B cell (primary cell): ENCODE results near the gene ZNF469. TPM values are rescaled to one million over a fixed set of nuclear protein-coding genes. Genes with fewer than 3 reads are reported as not detected.
A peak's percentile ranks its signal among the peaks of the same experiment; 100 is the strongest.

Experiments
- ATAC-seq: fragments of 200-7000 bp; cut with Tn5 transposase; one replicate; pipeline ENCODE4 v1.10.0; 2021; ENCODE audit warnings: low read depth, mild to moderate bottlenecking, moderate number of reproducible peaks, moderate library complexity
- CTCF ChIA-PET: fragments of 350-600 bp; sonication (Branson Sonifier 250); formaldehyde crosslinking; loops from one replicate; lab custom pipeline; 2021; ENCODE audit warnings: antibody characterized with exemption, inconsistent platforms; lab: Charles Lee
- POLR2A ChIA-PET: fragments of 350-600 bp; sonication (Branson Sonifier 250); formaldehyde crosslinking; loops from one replicate; lab custom pipeline; 2021; ENCODE audit warnings: antibody characterized with exemption; lab: Charles Lee
- DNase-seq: peaks from one replicate; pipeline ENCODE4 v3.0.0; 2013
- H2AFZ ChIP-seq: 2 replicates; pipeline ENCODE4 v1.6.1; 2012; ENCODE audit warnings: mild to moderate bottlenecking, low read depth, low read length; ENCODE audit not compliant: insufficient read depth, poor library complexity, severe bottlenecking
- H3K27ac ChIP-seq, 2 donors: 1 replicate in 1 of 2; 2 replicates in 1 of 2; pipeline ENCODE4 v1.5.1; 2012 to 2013; ENCODE audit warnings: low read length in 2 of 2, mild to moderate bottlenecking in 2 of 2, moderate library complexity in 1 of 2
- H3K27me3 ChIP-seq, 4 experiments: fragments of 200-600 bp in 1 of 4; sonication (generic) in 1 of 4; replicated peaks in 1 of 4; 1 replicate in 2 of 4; 2 replicates in 2 of 4; pipeline versions ENCODE4 v1.6.1 to v1.7.0; 2013 to 2016; ENCODE audit warnings: low read length in 3 of 4, mild to moderate bottlenecking in 2 of 4, mixed read lengths in 1 of 4, moderate library complexity in 1 of 4; ENCODE audit not compliant: insufficient read depth in 4 of 4, control insufficient read depth in 3 of 4; ENCODE audit errors: control extremely low read depth in 1 of 4
- H3K36me3 ChIP-seq, 2 experiments: replicated peaks in 1 of 2; 1 replicate in 1 of 2; 2 replicates in 1 of 2; pipeline versions ENCODE4 v1.6.1 to v1.7.1; 2013; ENCODE audit warnings: low read length in 1 of 2; ENCODE audit not compliant: insufficient read depth in 2 of 2, control insufficient read depth in 1 of 2; ENCODE audit errors: control extremely low read depth in 1 of 2, extremely low read depth in 1 of 2
- H3K4me1 ChIP-seq, 2 donors: fragments of 200-600 bp in 1 of 2; sonication (generic) in 1 of 2; 1 replicate in 1 of 2; 2 replicates in 1 of 2; pipeline versions ENCODE4 v1.5.1 to v1.6.1; 2013 to 2017; ENCODE audit warnings: low read length in 2 of 2; ENCODE audit not compliant: control insufficient read depth in 2 of 2, insufficient read depth in 2 of 2
- H3K4me2 ChIP-seq: replicated peaks from 2 replicates; pipeline ENCODE3; 2012; ENCODE audit warnings: mild to moderate bottlenecking, low read depth, low read length; ENCODE audit not compliant: poor library complexity, severe bottlenecking
- H3K4me3 ChIP-seq, 5 experiments: fragments of 200-600 bp in 1 of 5; sonication (generic) in 1 of 5; 1 replicate in 3 of 5; 2 replicates in 2 of 5; pipeline versions ENCODE4 v1.5.1 to v1.7.0; 2011 to 2016; ENCODE audit warnings: low read length in 4 of 5, mild to moderate bottlenecking in 4 of 5, low read depth in 2 of 5, control low read depth in 1 of 5, moderate library complexity in 1 of 5; ENCODE audit not compliant: insufficient read depth in 1 of 5; ENCODE audit errors: control extremely low read depth in 1 of 5, extremely low read depth in 1 of 5
- H3K79me2 ChIP-seq: fragments of 200-600 bp; sonication (generic); one replicate; pipeline ENCODE4 v1.6.0; 2016; ENCODE audit warnings: low read length; ENCODE audit not compliant: control insufficient read depth, insufficient read depth
- H3K9ac ChIP-seq: fragments of 200-600 bp; sonication (generic); 2 replicates; pipeline ENCODE4 v1.6.1; 2017; ENCODE audit warnings: mild to moderate bottlenecking, low read length, moderate library complexity
- H3K9me3 ChIP-seq, 3 donors: one replicate each; pipeline versions ENCODE4 v1.6.1 to v1.7.1; 2013; ENCODE audit warnings: low read length in 2 of 3; ENCODE audit not compliant: control insufficient read depth in 2 of 3, insufficient read depth in 1 of 3; ENCODE audit errors: control extremely low read depth in 1 of 3
- H4K20me1 ChIP-seq: 2 replicates; pipeline ENCODE4 v1.6.0; 2012; ENCODE audit warnings: mild to moderate bottlenecking, low read length; ENCODE audit not compliant: insufficient read depth, control insufficient read depth, poor library complexity, severe bottlenecking
- H3K27ac Mint-ChIP-seq: one replicate; pipeline ENCODE4 v1.8.0; 2021; ENCODE audit warnings: mixed read lengths
- H3K27me3 Mint-ChIP-seq: one replicate; pipeline ENCODE4 v1.8.0; 2021; ENCODE audit warnings: mixed read lengths
- H3K4me1 Mint-ChIP-seq: one replicate; pipeline ENCODE4 v1.8.0; 2021; ENCODE audit warnings: mixed read lengths
- H3K4me3 Mint-ChIP-seq: one replicate; pipeline ENCODE4 v1.8.0; 2021; ENCODE audit warnings: mixed read lengths
- H3K9me3 Mint-ChIP-seq: one replicate; pipeline ENCODE4 v1.8.0; 2022; ENCODE audit warnings: mixed read lengths; ENCODE audit not compliant: insufficient read depth
- WGBS: methylation state at CpG from one replicate; pipeline ENCODE4 v1.1.5; 2013; ENCODE audit warnings: missing lambda C conversion rate; ENCODE audit not compliant: insufficient coverage; 5-methylcytosine and 5-hydroxymethylcytosine counted together
- intact Hi-C: fragments of 100-400 bp; cut with micrococcal nuclease; formaldehyde crosslinking; loops from one replicate; pipeline ENCODE4 v1.10.0; 2022
- polyA plus RNA-seq: library from polyadenylated mRNA; depleted of rRNA; stranded (reverse); fragments of >200 nt; gene quantifications from 2 replicates; pipeline ENCODE4 v1.2.3, GENCODE V29; 2012
- total RNA-seq, 2 donors: library from RNA; stranded (reverse); fragments of 120-200 nt in 1 of 2; gene quantifications; 1 replicate in 1 of 2; 2 replicates in 1 of 2; pipeline versions ENCODE4 v1.2.3 to v1.2.4, GENCODE V29; 2013 to 2022
- TF ChIP-seq, protein P1 (sequence below): fragments of 200-600 bp; IDR thresholded peaks from one replicate; pipeline ENCODE4 v1.8.0; 2022; ENCODE audit warnings: antibody characterized with exemption, mild to moderate bottlenecking

Gene ZNF469
- total and polyA plus RNA-seq, 2 donors (not counting 1 experiment from before 2014, with no cell fraction given), result 0.25 to 5.9 TPM

DNA sequence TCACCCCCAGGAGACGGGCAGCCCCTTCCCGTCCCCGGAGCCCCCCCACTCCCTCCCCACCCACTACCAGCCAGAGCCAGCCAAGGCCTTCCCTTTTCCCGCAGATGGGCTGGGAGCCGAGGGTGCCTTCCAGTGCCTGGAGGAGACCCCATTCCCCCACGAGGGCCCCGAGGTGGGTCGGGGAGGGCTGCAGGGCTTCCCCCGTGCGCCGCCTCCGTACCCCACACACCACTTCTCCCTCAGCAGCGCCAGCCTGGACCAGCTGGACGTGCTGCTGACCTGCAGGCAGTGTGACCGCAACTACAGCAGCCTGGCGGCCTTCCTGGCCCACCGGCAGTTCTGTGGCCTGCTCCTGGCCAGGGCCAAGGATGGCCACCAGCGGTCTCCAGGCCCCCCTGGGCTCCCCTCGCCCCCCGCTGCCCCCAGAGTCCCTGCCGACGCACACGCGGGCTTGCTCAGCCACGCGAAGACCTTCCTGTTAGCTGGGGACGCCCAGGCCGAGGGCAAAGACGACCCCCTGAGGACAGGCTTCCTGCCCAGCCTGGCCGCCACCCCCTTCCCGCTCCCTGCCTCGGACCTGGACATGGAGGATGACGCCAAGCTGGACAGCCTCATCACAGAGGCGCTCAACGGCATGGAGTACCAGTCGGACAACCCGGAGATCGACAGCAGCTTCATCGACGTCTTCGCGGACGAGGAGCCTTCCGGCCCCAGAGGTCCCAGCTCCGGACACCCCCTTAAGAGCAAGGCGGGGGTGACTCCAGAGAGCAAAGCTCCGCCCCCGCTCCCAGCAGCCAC is 46.8 kb downstream of the ZNF469 start:
- POLR2A ChIA-PET, result interaction anchor here (0.6 to 1.9 kb wide), 3 partner anchors 478 to 724 kb away, joined by 3 to 9 read pairs (median 4); partner anchors contain the start of gene BANP
- DNase-seq, result peak; percentile 14
- H3K4me2 ChIP-seq, result peak overlapping the region; percentile 97

More for the DNA sequence above, 46.8 kb downstream of the ZNF469 start:
- no peak for ATAC-seq
- Histone ChIP-seq H3K4me3 (peak overlapping the region in 4 of 5 experiments; percentile 51 to 70 (median 58)), H3K9ac (peak overlapping the region; percentile 79), H2AFZ (peak overlapping the region; percentile 93), H3K27me3 (no peaks in the 10 kb centered on the region), H3K79me2 (peaks cover 8% of the 10 kb centered on the region), H3K9me3 (no peaks in the 10 kb centered on the region), H4K20me1 (peaks cover 13% of the 10 kb centered on the region), H3K4me1 (peaks cover 15 to 17% of the 10 kb centered on the region in 2 donors), H3K27ac (peak overlapping the region in 1 of 2 donors; percentile 89), H3K36me3 (no peaks in the 10 kb centered on the region)
- TF ChIP-seq, protein P1, sequence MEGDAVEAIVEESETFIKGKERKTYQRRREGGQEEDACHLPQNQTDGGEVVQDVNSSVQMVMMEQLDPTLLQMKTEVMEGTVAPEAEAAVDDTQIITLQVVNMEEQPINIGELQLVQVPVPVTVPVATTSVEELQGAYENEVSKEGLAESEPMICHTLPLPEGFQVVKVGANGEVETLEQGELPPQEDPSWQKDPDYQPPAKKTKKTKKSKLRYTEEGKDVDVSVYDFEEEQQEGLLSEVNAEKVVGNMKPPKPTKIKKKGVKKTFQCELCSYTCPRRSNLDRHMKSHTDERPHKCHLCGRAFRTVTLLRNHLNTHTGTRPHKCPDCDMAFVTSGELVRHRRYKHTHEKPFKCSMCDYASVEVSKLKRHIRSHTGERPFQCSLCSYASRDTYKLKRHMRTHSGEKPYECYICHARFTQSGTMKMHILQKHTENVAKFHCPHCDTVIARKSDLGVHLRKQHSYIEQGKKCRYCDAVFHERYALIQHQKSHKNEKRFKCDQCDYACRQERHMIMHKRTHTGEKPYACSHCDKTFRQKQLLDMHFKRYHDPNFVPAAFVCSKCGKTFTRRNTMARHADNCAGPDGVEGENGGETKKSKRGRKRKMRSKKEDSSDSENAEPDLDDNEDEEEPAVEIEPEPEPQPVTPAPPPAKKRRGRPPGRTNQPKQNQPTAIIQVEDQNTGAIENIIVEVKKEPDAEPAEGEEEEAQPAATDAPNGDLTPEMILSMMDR, result no peak
- Mint-ChIP-seq H3K4me3 (peak overlapping the region; percentile 84), H3K27ac (peak overlapping the region; percentile 71), H3K4me1 (peaks cover 13% of the 10 kb centered on the region), H3K27me3 (no peaks in the 10 kb centered on the region), H3K9me3 (no peaks in the 10 kb centered on the region)
- intact Hi-C loops, result loop anchor here (5.0 to 10.0 kb wide), 2 partner anchors 402 to 555 kb away; no protein-coding TSS in a partner anchor
- 85% methylated on average over 45 of the region's 48 CpGs for WGBS
- CTCF ChIA-PET, result interaction anchor here (0.7 to 1.2 kb wide), 4 partner anchors 9 to 476 kb away, joined by 3 to 4 read pairs (median 4); no protein-coding TSS in a partner anchor
